Forelimb muscle (tissue), 1 donor: ENCODE results near the gene PDPR. TPM values are rescaled to one million over a fixed set of nuclear protein-coding genes. Genes with fewer than 3 reads are reported as not detected.
"Not testable (repeated sequence)": the region's sequence is repeated elsewhere in the genome, so short reads cannot be mapped to it uniquely, and the experiment has no call there.

Experiments used
- DNase-seq: peaks from one replicate; pipeline ENCODE4 v3.0.0-alpha.2; 2013; ENCODE audit warnings: low read depth
- polyA plus RNA-seq: library from polyadenylated mRNA; unstranded; fragments of 120-200 nt; gene quantifications from one replicate; pipeline ENCODE4 v1.2.1, GENCODE V29; 2013; ENCODE audit not compliant: insufficient read length

PDPR gene
- polyA plus RNA-seq, 1 donor, result 24.5 TPM

DNA sequence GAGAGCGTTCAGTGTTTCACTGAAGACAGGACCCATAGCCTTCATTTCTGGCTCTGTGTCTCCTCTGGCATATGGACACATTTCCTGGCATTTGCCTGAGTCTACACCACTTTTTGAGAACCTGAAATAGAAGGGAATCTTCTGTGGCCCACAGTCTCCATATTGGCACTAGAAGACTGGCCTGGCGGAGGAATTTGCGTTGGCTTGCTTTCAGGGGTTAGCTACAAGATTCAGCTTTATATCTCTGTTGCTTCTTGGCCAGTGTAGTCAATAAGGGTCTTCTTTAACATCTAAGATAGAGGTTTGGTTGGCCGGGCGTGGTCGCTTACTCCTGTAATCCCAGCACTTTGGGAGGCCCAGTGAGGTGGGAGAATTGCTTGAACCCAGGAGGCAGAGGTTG lies 46.7 kb downstream of the PDPR start:
- no peak for DNase-seq

DNA sequence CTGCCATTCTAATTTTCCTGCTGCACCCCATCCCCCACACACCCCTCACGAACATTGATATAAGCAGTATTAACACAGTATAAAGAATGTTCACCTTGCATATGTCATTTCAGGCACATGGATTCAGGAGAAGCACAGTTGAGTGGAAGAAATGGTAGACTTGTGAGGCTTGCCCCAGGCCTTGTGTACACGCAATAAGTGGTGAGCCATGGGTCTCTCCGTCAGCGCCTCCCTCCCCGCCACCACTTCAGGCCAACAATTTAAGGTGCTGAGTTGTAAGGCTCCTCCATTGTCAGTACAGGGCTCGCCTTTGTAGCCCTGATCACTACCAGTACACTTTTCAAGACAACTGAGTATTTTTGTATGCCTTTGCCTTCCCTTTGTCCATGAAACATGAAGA lies 47.2 kb downstream of the PDPR start:
- DNase-seq, result no peak

DNA sequence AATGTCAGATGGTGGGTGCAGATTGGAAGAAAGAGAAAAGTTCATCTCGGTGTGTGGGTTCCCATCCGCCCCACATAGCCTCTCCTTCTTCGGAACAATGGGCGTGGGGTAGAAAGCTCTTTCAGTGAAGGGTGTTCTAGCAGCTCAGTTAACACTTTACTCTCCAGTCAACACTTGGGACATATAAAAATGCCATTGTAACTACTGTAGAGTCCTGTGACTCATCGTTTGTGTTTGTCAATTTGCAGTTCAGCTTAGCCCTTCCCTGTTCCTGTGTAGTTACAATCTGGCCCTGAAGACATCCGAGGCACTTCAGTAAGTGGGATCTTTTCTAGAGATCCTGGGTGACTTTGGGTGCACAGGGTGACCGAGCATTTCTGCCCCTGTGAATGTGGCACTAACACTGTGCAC lies 47.9 kb downstream of the PDPR start:
- DNase-seq, result no peak

DNA sequence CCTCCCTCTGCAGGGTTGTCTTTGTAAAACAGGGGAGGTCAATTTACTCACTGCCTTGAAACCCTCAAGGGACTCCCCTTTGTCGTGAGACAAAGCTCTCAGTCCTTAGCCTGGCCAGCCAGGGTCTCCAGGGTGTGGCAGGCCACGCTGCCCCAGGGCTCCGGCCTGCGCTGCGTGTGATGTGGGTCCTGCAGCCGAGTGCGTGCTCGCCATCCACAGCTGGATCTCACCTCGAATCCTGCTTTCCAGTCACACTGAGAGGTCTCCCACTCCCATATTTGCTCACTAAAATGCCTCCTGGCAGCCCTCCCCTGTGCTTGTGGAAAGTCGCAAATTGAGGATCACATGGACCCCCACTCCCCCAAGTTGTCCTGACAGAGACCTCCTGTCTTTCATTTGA lies 49.5 kb downstream of the PDPR start:
- no peak for DNase-seq

DNA sequence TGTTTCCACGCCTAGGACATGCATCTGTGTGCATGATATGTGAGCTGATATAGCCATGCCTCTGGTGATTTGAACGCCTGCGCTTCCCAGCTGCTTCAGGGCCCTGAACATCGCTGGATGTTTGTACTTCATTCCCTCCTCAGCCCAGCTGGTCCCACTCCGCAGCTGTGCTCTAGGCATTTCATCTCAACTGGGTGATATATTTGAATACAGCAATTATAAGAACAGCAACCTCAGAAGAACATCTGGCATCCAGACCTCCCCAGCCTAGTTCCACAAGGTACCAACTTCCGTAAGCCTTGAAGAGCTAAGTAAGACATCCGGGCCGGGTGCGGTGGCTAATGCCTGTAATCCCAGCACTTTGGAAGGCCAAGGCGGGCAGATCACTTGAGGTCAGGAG lies 52.6 kb downstream of the PDPR start:
- DNase-seq, result not testable (repeated sequence)

DNA sequence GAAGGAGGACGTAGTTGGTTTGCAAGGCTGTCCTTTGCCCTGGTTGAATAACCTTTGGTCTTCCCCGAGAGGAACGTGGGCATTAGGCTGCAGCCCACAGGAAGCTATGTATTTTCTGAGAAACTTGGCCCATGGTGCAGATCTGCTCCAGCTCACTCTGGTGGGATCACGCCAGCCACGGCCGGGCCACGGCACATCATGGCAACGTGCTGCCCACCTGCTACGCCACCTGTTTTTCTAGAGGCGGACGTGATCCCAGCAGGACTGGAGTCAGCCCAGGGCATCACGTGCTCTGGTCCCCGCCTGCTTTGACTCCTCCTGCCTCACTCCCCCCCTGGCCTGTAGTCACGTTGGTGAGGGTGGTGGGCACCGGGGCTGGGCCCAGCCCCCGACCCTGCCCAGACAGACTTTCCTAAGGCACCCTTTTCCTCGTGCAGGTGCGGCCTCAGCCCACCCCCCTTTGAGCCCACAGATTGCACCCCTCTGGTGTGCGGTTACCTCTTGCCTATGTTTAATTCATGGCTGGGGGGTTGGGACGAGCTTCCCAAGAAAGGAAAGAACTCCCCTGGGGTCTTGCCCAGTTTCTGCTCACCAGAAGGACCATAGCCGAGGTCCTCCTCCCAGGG lies 59.2 kb downstream of the PDPR start, which contains the start of gene CLEC18C:
Gene CLEC18C, plus strand, starts transcription at position 576 of the 626 bp plus-strand sequence. CDS start 492 bp downstream, outside the sequence.
- not testable (repeated sequence) for DNase-seq

DNA sequence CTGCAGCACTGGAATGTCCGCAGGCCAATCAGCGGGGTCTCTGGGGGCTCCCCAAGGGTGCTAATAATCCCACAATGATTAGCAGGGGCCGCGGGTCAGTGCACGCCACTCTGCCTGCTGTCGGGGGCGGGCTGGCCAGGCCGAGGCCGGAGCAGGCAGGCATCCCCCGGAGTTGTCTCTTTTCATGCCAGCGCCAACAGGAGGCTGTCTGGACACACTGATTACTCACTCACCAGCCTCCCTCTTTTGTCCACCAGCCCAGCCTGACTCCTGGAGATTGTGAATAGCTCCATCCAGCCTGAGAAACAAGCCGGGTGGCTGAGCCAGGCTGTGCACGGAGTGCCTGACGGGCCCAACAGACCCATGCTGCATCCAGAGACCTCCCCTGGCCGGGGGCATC lies 59.8 kb downstream of the PDPR start:
- not testable (repeated sequence) for DNase-seq

DNA sequence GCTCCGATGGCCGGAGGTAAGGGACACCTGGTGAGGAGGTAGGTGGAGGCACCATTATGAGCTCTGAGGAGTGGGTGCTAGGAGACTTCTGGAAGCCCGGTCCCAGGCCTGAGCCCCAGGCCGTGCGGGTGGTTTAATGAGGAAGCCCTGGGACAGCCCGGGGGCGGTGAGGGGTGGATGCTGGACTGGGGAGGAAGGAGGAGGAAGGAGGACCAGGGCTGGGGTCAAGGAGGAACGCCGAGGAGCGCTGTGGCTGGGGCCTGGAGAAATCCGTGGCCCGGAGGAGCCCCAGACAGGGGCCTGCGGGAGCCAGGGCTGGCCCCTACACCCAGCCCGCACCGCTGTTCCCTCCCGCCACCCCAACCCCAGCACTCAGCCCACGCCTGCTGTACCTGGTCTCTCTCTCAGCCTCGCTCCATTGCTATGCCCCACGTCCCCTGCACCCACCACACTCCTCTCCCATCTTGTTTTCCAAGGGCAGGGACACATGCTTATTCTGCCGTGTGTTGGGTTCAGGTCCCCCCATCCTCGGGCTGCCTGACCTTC lies 60.3 kb downstream of the PDPR start:
- not testable (repeated sequence) for DNase-seq

DNA sequence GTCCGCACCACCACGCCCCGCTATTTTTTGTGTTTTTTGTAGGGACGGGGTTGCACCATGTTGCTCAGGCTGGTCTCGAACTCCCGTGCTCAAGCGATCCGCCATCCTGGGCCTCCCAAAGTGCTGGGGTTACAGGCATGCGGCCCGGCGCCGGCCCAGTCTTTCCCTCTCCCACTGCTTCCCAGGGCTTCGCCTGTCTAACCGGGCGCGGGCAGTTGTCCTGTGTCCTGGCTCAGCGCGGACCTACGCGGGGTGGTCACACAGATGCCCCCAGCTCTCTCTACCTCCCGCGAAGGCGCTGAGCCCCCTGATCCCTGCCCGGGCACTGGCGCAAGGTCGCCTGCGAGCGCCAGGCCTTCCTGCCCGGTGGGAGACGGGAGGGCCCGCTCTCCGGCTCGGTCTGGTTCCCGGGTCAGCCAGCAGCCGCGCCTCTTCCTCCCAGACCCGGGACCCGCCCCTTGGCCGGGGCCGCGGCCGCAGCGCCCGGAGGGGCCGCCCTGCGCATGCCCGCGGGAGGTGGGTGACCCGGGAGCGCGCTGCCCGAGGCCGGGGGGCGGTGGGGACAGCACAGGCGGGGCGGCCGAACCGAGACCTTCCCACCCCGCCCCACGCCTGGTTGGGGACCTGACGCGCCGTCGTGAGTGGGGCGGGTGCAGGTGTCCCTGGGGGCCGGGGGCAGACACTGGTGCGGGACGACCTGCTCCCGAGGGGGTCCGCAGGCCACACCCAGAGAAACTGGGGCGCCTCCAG lies 73.9 kb downstream of the PDPR start:
- not testable (repeated sequence) for DNase-seq

DNA sequence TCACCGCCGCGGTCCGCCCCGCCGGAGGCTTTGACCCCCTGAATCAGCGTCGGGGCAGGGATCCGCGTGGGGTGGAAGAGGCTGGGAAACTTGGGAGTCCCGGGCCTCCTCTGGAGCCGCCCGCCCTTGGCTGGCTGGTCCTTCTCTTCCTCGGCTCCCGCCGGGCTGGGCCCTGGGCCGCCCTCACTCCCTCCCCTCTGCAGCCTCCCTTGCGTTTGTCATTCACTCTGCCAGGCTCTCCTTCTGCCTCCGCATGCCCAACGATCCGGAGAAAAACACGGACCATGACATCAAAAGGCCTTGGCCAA lies 74.4 kb downstream of the PDPR start:
- DNase-seq, result not testable (repeated sequence)

DNA sequence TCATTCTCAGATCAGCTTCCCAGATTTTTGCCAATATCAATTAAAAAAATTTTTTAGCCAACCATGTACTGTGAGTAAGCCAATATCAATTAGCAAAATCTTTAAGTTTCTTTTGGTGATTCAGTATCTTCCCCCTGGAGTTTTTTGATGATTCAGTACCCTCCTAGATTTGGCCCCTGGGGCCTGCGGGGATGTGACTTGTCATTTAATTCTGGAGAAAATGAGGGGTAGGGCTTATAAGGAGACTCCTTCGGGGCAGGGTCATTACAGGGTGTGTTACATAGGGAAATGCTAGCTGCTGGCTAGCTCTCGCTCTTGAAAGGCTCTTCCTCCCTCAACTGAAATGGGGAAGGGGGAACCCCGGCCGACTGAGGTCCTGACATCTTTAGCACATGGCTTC lies 76.4 kb downstream of the PDPR start:
- DNase-seq, result not testable (repeated sequence)

DNA sequence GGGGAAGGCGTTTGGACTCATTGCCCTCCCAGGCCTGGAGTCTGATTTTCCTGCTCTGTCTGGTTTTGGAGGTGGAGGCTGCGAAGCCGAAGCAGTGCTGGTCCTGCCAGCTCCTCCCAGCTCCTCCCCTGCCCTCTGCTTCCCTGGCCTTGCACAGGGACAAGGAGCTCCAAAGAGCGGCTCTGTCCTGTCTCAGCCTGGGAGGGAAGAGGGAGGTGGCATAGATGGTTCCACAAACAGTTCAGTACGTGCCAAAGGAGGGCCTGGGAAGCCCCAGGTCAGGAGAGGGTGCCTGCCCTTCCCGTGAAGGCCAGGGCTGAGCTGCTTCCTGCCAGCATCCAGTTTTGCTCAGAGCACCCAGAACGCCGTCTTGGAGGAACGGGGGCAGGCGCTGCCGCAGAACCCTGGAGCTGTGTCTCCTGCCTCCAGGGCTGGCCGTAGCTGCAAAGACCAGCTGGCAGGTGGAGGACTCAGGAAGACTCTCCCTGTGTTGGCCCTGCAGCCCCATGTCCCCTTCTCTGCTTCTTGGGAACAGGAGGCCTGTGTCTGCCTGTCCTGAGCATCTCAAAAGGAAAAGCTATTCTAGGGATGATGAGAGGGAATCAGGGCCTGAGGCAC lies 82.7 kb downstream of the PDPR start:
- not testable (repeated sequence) for DNase-seq

DNA sequence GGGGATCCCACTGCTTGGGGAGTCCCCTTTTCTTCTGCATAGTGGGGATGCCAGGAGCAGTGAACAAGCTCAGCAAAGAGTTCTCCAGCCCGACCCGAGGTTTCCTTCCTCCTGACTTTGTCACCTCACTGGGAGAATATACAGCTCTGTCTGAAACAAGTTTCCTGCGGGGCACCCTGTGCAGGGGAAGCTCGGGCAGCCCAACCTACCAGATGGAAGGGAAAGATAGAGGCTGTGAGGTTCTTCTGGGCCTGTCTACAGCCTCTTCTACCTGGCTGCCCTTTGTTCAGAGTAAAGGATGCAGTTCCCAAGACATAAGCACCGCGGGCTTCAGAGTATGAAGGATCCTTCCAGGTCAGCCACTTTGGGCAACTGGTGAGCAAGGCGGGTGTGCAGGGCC lies 83.5 kb downstream of the PDPR start:
- DNase-seq, result not testable (repeated sequence)

DNA sequence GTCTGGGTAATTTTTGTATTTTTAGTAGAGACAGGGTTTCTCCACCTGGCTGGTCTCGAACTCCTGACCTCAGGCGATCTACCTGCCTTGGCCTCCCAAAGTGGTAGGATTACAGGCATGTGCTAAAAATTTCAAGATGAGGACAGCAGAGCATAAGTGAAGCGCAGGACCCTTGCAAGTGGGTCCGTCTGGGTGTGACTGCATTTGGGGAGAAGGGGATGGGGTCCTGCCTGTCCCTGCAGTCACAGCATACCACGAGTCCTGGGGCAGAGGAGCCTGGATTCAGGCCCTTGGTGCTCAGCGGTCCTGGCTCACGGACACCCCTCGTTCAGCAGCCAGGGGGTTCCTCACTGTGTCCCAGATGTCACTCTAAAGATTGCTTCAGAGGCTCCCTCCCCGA lies 84.1 kb downstream of the PDPR start:
- not testable (repeated sequence) for DNase-seq

DNA sequence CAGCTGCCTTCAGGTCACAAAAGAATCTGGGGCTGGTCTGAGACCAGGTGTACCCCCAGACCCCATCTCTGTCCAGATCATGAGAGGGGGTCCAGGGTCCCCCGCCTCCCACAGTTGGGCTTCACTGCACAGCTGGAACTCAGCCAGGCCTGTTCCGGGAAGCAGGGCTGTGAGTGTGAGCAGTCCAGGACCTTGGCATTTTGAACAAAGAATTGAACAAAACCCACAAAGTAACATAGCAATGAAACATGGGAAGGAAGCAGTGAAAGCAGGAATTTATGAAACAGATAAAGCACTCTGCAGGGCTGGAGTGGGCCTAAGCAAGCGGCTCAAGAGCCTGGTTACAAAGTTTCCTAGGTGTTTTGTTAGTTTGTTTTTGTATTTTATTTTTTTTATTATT lies 84.5 kb downstream of the PDPR start:
- not testable (repeated sequence) for DNase-seq

DNA sequence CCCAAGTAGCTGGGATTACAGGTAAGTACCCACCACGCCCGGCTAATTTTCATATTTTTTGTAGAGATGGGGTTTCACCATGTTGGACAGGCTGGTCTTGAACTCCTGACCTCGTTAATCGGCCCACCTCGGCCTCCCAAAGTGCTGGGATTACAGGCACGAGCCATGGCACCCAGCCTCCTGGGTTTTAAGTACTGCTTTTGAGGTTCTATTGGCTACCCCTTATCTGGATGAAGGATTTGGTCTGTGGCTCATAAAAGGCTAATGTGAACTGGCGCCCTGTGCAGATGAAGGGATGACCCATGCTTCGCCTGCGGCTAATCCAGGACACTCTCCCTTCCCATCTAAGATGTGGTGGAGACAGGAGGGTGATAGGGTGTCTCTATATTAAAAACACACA lies 85.0 kb downstream of the PDPR start:
- not testable (repeated sequence) for DNase-seq

DNA sequence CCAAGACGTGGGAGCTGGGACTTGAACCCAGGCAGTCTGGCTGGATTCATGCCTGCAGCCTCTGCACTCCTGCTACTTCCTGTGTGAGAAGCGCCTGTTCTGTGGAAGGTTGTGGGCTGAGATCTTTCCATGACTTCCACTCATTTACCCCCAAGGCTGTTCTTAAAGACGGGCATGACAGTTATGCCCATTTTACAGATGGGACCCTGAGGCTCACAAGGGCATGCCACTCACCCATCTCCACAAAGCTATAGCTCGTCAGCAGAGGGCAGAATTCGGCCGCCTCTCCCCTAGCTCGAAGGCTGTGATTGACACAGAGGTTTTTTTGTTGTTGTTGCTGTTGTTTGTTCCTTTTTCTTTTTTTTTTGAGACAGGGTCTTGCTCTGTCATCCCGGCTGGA lies 85.9 kb downstream of the PDPR start:
- not testable (repeated sequence) for DNase-seq

DNA sequence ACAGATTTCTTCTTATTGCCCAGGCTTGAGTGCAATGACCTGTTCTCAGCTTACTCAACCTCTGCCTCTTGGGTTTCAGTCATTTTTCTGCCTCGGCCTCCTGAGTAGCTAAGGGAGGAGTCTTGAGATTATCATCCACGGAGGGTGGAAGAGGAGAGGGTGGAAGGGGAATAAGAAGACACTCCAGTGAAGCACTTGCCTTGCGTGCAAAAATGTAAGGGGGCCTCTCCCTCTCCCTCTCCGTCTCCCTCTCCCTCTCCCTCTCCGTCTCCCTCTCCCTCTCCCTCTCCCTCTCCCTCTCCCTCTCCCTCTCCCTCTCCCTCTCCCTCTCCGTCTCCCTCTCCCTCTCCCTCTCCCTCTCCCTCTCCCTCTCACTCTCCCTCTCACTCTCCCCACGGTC lies 89.4 kb downstream of the PDPR start:
- not testable (repeated sequence) for DNase-seq

DNA sequence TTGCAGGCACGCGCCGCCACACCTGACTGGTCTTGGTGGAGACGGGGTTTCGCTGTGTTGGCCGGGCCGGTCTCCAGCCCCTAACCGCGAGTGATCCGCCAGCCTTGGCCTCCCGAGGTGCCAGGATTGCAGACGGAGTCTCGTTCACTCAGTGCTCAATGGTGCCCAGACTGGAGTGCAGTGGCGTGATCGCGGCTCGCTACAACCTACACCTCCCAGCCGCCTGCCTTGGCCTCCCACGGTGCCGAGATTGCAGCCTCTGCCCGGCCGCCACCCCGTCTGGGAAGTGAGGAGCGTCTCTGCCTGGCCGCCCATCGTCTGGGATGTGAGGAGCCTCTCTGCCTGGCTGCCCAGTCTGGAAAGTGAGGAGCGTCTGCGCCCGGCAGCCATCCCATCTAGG lies 89.9 kb downstream of the PDPR start:
- not testable (repeated sequence) for DNase-seq

DNA sequence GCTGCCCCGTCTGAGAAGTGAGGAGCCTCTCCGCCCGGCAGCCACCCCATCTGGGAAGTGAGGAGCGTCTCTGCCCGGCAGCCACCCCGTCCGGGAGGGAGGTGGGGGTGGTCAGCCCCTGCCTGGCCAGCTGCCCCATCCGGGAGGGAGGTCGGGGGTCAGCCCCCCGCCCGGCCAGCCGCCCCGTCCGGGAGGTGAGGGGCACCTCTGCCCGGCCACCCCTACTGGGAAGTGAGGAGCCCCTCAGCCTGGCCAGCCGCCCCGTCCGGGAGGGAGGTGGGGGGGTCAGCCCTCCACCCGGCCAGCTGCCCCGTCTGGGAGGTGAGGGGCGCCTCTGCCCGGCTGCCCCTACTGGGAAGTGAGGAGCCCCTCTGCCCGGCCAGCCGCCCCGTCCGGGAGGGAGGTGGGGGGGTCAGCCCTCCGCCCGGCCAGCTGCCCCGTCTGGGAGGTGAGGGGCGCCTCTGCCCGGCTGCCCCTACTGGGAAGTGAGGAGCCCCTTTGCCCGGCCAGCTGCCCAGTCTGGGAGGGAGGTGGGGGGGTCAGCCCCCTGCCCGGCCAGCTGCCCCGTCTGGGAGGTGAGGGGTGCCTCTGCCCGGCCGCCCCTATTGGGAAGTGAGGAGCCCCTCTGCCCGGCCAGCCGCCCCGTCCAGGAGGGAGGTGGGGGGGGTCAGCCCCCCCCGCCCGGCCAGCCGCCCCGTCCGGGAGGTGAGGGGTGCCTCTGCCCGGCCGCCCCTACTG lies 90.7 kb downstream of the PDPR start:
- not testable (repeated sequence) for DNase-seq

DNA sequence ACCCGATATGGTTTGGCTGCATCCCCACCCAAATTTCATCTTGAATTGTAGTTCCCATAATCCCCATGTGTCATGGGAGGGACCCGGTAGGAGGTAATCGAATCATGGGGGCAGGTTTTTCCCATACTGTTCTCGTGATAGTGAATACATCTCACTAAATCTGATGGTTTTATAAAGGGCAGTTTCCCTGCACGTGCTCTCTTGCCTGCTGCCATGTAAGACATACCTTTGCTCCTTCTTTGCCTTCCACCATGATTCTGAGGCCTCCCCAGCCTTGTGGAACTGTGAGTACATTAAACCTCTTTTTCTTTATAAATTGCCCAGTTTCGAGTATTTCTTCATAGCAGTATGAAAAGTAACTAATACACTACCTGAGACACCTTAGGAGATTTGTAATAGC lies 92.2 kb downstream of the PDPR start:
- DNase-seq, result not testable (repeated sequence)
